Keratinocyte (primary cell): ENCODE results near the gene PLD1. TPM values are rescaled to one million over a fixed set of nuclear protein-coding genes. Genes with fewer than 3 reads are reported as not detected.

Source experiments
- DNase-seq: peaks from one replicate; pipeline ENCODE4 v3.0.0-alpha.2; 2011; ENCODE audit warnings: low read depth, missing footprints, low spot score
- FAIRE-seq: peaks from 2 replicates; lab custom pipeline; 2011; peaks lifted over from hg19 to GRCh38; lab: Jason Lieb, UNC
- H2AFZ ChIP-seq: 2 replicates; pipeline ENCODE4 v1.6.0; 2012; ENCODE audit warnings: low read length, control low read depth, inconsistent platforms; ENCODE audit not compliant: control insufficient read depth
- H3K27ac ChIP-seq: 2 replicates; pipeline ENCODE4 v1.5.1; 2011; ENCODE audit warnings: low read length; ENCODE audit not compliant: control insufficient read depth, insufficient read depth
- H3K27me3 ChIP-seq: 3 replicates; pipeline ENCODE4 v1.6.0; 2011; ENCODE audit warnings: low read length; ENCODE audit not compliant: control insufficient read depth, insufficient read depth; ENCODE audit errors: extremely low read depth
- H3K36me3 ChIP-seq, 2 experiments: 2 replicates in 1 of 2; 3 replicates in 1 of 2; pipeline ENCODE4 v1.5.1; 2011; ENCODE audit warnings: low read length in 2 of 2, mild to moderate bottlenecking in 1 of 2; ENCODE audit not compliant: control insufficient read depth in 2 of 2, insufficient read depth in 2 of 2; ENCODE audit errors: extremely low read depth in 1 of 2
- H3K4me1 ChIP-seq: 3 replicates; pipeline ENCODE4 v1.5.1; 2011; ENCODE audit warnings: low read length; ENCODE audit not compliant: control insufficient read depth, insufficient read depth; ENCODE audit errors: extremely low read depth
- H3K4me2 ChIP-seq: 3 replicates; pipeline ENCODE4 v1.6.0; 2011; ENCODE audit warnings: low read depth, low read length; ENCODE audit not compliant: control insufficient read depth, insufficient read depth; ENCODE audit errors: extremely low read depth
- H3K4me3 ChIP-seq, 3 experiments: fragments of 200-600 bp in 1 of 3; sonication (generic) in 1 of 3; 2 replicates in 2 of 3; 3 replicates in 1 of 3; pipeline ENCODE4 v1.5.1; 2011 to 2016; ENCODE audit warnings: low read length in 3 of 3, mild to moderate bottlenecking in 3 of 3, control low read depth in 2 of 3, inconsistent platforms in 1 of 3, low read depth in 1 of 3, mixed read lengths in 1 of 3, mixed run types in 1 of 3, moderate library complexity in 1 of 3; ENCODE audit not compliant: control insufficient read depth in 2 of 3, insufficient read depth in 2 of 3; ENCODE audit errors: extremely low read depth in 1 of 3
- H3K79me2 ChIP-seq: 2 replicates; pipeline ENCODE4 v1.6.0; 2012; ENCODE audit warnings: low read length; ENCODE audit not compliant: control insufficient read depth, insufficient read depth
- H3K9ac ChIP-seq: 3 replicates; pipeline ENCODE4 v1.6.0; 2011; ENCODE audit warnings: low read length; ENCODE audit not compliant: control insufficient read depth, insufficient read depth; ENCODE audit errors: extremely low read depth
- H3K9me1 ChIP-seq: 3 replicates; pipeline ENCODE4 v1.6.0; 2011; ENCODE audit warnings: low read length; ENCODE audit not compliant: control insufficient read depth, insufficient read depth; ENCODE audit errors: extremely low read depth
- H3K9me3 ChIP-seq: 2 replicates; pipeline ENCODE4 v1.5.1; 2012; ENCODE audit warnings: low read depth, low read length; ENCODE audit not compliant: control insufficient read depth
- H4K20me1 ChIP-seq: 3 replicates; pipeline ENCODE4 v1.6.0; 2011; ENCODE audit warnings: low read length; ENCODE audit not compliant: control insufficient read depth, insufficient read depth; ENCODE audit errors: extremely low read depth
- CTCF ChIP-seq, 3 experiments: IDR thresholded peaks in 1 of 3; conservative IDR thresholded peaks in 1 of 3; optimal IDR thresholded peaks in 1 of 3; 2 replicates in 2 of 3; 3 replicates in 1 of 3; pipeline versions ENCODE3 to v1.5.1; 2011; ENCODE audit warnings: low read length in 3 of 3, mild to moderate bottlenecking in 3 of 3, moderate library complexity in 2 of 3, control low read depth in 1 of 3, inconsistent platforms in 1 of 3; ENCODE audit not compliant: insufficient read depth in 2 of 3; ENCODE audit errors: extremely low read depth in 1 of 3
- EZH2 ChIP-seq: IDR thresholded peaks from one replicate; pipeline ENCODE4 v1.6.1; 2012; ENCODE audit warnings: inconsistent platforms, mild to moderate bottlenecking, low read length, moderate library complexity
- dilution Hi-C: fragments of 300-500 bp; cut with MboI; formaldehyde crosslinking; loops from one replicate; pipeline ENCODE4 v1.7.0; 2020; ENCODE audit warnings: low sequenced_read_pairs; ENCODE audit not compliant: extremely low pct_ligation_motif_present
- polyA plus RNA-seq, 5 experiments: library from polyadenylated mRNA; depleted of rRNA in 3 of 5; stranded (reverse) in 3 of 5; stranded (forward) in 1 of 5; unstranded in 1 of 5; fragments of >200 nt; gene quantifications; 1 replicate in 1 of 5; 2 replicates in 3 of 5; 3 replicates in 1 of 5; pipeline versions ENCODE4 v1.2.1 to v1.2.3, GENCODE V29; 2011 to 2012; ENCODE audit warnings: missing spikeins in 2 of 5, low read depth in 1 of 5, low replicate concordance in 1 of 5

PLD1 gene
- polyA plus RNA-seq, 1 donor (not counting 4 experiments of a cell fraction or from before 2014, with no cell fraction given) = 14.7 TPM

GRCh38 chr3:171684221-171684620 lies 126.1 kb downstream of the PLD1 start:
- H3K4me2 ChIP-seq = no peak overlapping the region
- DNase-seq = no peak
- no peaks in the 10 kb centered on the region for H3K4me1 ChIP-seq
- H2AFZ ChIP-seq = no peak overlapping the region
- H3K27ac ChIP-seq = no peak overlapping the region
- no peaks in the 10 kb centered on the region for H4K20me1 ChIP-seq
- no peaks in the 10 kb centered on the region for H3K79me2 ChIP-seq
- H3K4me3 ChIP-seq = no peak overlapping the region
- H3K36me3 ChIP-seq = no peaks in the 10 kb centered on the region
- no peaks in the 10 kb centered on the region for H3K27me3 ChIP-seq
- dilution Hi-C loops = no loop called here
- no peaks in the 10 kb centered on the region for H3K9me3 ChIP-seq
- no peaks in the 10 kb centered on the region for H3K9me1 ChIP-seq
- no peak for FAIRE-seq
- TF ChIP-seq CTCF (optimal IDR thresholded peaks at IDR 0.05 in 1 of 3, IDR thresholded peaks at IDR 0.05 in 1 of 3, conservative IDR thresholded peaks at IDR 0.05 in 1 of 3; ENCODE audit: extremely low read depth in 1 of 3, insufficient read depth in 2 of 3, low read length in 3 of 3) (no peak), EZH2 (no peak)
- no peak overlapping the region for H3K9ac ChIP-seq

GRCh38 chr3:171682743-171683142 lies 127.5 kb downstream of the PLD1 start:
- no peaks in the 10 kb centered on the region for H3K79me2 ChIP-seq
- H3K27me3 ChIP-seq = no peaks in the 10 kb centered on the region
- H3K9me1 ChIP-seq = no peaks in the 10 kb centered on the region
- H3K9ac ChIP-seq = no peak overlapping the region
- TF ChIP-seq CTCF (optimal IDR thresholded peaks at IDR 0.05 in 1 of 3, IDR thresholded peaks at IDR 0.05 in 1 of 3, conservative IDR thresholded peaks at IDR 0.05 in 1 of 3; ENCODE audit: extremely low read depth in 1 of 3, insufficient read depth in 2 of 3, low read length in 3 of 3) (no peak), EZH2 (no peak)
- H4K20me1 ChIP-seq = no peaks in the 10 kb centered on the region
- DNase-seq = no peak
- H3K4me3 ChIP-seq = no peak overlapping the region
- H3K36me3 ChIP-seq = no peaks in the 10 kb centered on the region
- H3K4me1 ChIP-seq = no peaks in the 10 kb centered on the region
- H3K27ac ChIP-seq = no peak overlapping the region
- H3K4me2 ChIP-seq = no peak overlapping the region
- dilution Hi-C loops = no loop called here
- no peaks in the 10 kb centered on the region for H3K9me3 ChIP-seq
- no peak for FAIRE-seq
- no peak overlapping the region for H2AFZ ChIP-seq
